Psoas muscle (tissue), 8 donors: ENCODE data around the gene DUSP7. TPM values are rescaled to one million over a fixed set of nuclear protein-coding genes. Genes with fewer than 3 reads are reported as not detected.

Source experiments
- ATAC-seq, 4 donors: fragments of 200-7000 bp; cut with Tn5 transposase; one replicate each; pipeline ENCODE4 v1.9.1; 2020; ENCODE audit warnings: moderate library complexity in 3 of 4, mild to moderate bottlenecking in 2 of 4
- DNase-seq, 2 donors: peaks; one replicate each; pipeline ENCODE4 v3.0.0-alpha.2; 2020
- H3K27ac ChIP-seq: fragments of 200-600 bp; one replicate; pipeline ENCODE4 v1.8.0; 2022
- H3K27me3 ChIP-seq, 3 donors: fragments of 200-600 bp in 1 of 3; one replicate each; pipeline versions ENCODE4 v1.6.1 to v1.8.0; 2013 to 2022; ENCODE audit warnings: low read length in 2 of 3, mild to moderate bottlenecking in 2 of 3, moderate library complexity in 1 of 3; ENCODE audit not compliant: insufficient read depth in 3 of 3
- H3K36me3 ChIP-seq, 2 donors: fragments of 200-600 bp in 1 of 2; one replicate each; pipeline versions ENCODE4 v1.6.1 to v1.8.0; 2013 to 2022; ENCODE audit warnings: low read depth in 1 of 2, mild to moderate bottlenecking in 1 of 2, moderate library complexity in 1 of 2; ENCODE audit not compliant: insufficient read depth in 1 of 2
- H3K4me1 ChIP-seq: fragments of 200-600 bp; one replicate; pipeline ENCODE4 v1.8.0; 2022
- H3K4me3 ChIP-seq: fragments of 200-600 bp; one replicate; pipeline ENCODE4 v1.8.0; 2022; ENCODE audit warnings: mild to moderate bottlenecking
- H3K9me3 ChIP-seq: fragments of 200-600 bp; one replicate; pipeline ENCODE4 v1.8.0; 2022
- CTCF ChIP-seq: fragments of 200-600 bp; IDR thresholded peaks from one replicate; pipeline ENCODE4 v1.8.0; 2022; ENCODE audit warnings: antibody characterized with exemption
- WGBS, 3 donors: extraction: QIAGEN DNeasy Blood & Tissue Kit; methylation state at CpG; one replicate each; pipeline versions ENCODE4 v1.1.6 to v1.1.7; 2013; 5-methylcytosine and 5-hydroxymethylcytosine counted together
- intact Hi-C, 2 donors: fragments of 100-400 bp; cut with DNase I; formaldehyde crosslinking; loops; one replicate each; pipeline versions ENCODE4 v1.11.0 to v1.14.2; 2022
- polyA plus RNA-seq, 3 donors: library from polyadenylated mRNA; stranded (reverse); fragments of 200-250 nt; gene quantifications; one replicate each; pipeline ENCODE4 v1.2.3, GENCODE V29; 2013
- total RNA-seq, 4 donors: library from RNA; stranded (reverse); fragmentation: NEBNext Ultra II Directional in 2 of 4; extraction: Animal tissue kit (Norgen Biotek cat#: 25700) in 2 of 4; gene quantifications; one replicate each; pipeline versions ENCODE4 v1.2.1 to v1.2.4, GENCODE V29; 2021 to 2023
- donor health status: healthy with polysubstance abuse.
- donor health status: DM: no; HTN: no; CAD: no; lungs with moderate emphysema.
- donor health status: Bipolar disorder and iron deficiency.
- donor health status: healthy.
- donor health status: DM: yes; HTN: yes; CAD: no.
- donor health status: DM: no; HTN: no; CAD: no.
- donor health status: DM: no; HTN: no; CAD: no.
- donor health status: DM: yes; HTN: yes; CAD: no.

Gene DUSP7
- total and polyA plus RNA-seq, 7 donors = 7.4 to 31.9 (median 15.7) TPM

DNA sequence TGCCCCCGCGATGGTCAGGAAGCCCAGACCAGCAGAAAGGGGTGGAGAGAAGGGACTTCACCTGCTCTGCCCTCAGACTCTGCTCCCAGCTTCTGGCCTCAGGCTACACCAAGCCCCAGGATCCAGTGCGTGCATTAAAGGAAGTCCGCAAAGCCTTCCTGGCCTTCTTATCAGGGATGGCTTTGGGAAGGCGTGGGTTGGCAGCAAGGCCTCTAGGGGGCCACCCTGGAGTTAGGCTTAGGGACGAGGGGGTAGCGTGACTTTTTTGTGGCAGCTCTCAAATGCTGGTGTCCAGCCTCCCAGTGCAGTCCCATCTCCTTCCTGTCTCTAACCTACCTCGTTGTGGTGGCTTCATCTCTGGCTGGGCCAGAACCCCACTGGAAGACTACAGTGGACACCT, 41.8 kb downstream of the DUSP7 start:
- ATAC-seq = no peak
- intact Hi-C loops = loop anchor here in 1 of 2 donors (5.0 kb wide), 1 partner anchor 38 kb away; no protein-coding TSS in a partner anchor
- no peak for TF ChIP-seq CTCF
- Histone ChIP-seq H3K4me1 (peaks cover 53% of the 10 kb centered on the region), H3K9me3 (no peaks in the 10 kb centered on the region), H3K4me3 (no peak overlapping the region), H3K27ac (peak overlapping the region; percentile 36), H3K27me3 (no peaks in the 10 kb centered on the region), H3K36me3 (no peaks in the 10 kb centered on the region)
- 80 to 86% (median 81%) methylated on average over 8 of the region's 8 CpGs for WGBS, 3 donors
- peak in 1 of 2 donors; percentile 16 for DNase-seq

GRCh38 chr3:52013802-52014598, 42.4 kb downstream of the DUSP7 start:
- DNase-seq (no peak), ATAC-seq (no peak)
- Histone ChIP-seq H3K27ac (no peak overlapping the region), H3K36me3 (no peaks in the 10 kb centered on the region), H3K9me3 (no peaks in the 10 kb centered on the region), H3K27me3 (no peaks in the 10 kb centered on the region), H3K4me1 (peaks cover 47% of the 10 kb centered on the region), H3K4me3 (no peak overlapping the region)
- intact Hi-C loops = loop anchor here in 1 of 2 donors (5.0 kb wide), 1 partner anchor 38 kb away; no protein-coding TSS in a partner anchor
- no peak for TF ChIP-seq CTCF
- WGBS, 3 donors = 89 to 97% (median 89%) methylated on average over 6 of the region's 6 CpGs

GRCh38 chr3:52012699-52013098, 43.7 kb downstream of the DUSP7 start:
- intact Hi-C loops = loop anchor here in 1 of 2 donors (5.0 kb wide), 1 partner anchor 40 kb away; no protein-coding TSS in a partner anchor
- H3K4me1 ChIP-seq = peaks cover 38% of the 10 kb centered on the region
- peak; percentile 22 to 86 for DNase-seq
- H3K4me3 ChIP-seq = no peak overlapping the region
- no peak for TF ChIP-seq CTCF
- H3K27me3 ChIP-seq = no peaks in the 10 kb centered on the region
- H3K27ac ChIP-seq = peak overlapping the region; percentile 75
- peak; percentile 65 to 90 (median 86) for ATAC-seq
- no peaks in the 10 kb centered on the region for H3K36me3 ChIP-seq
- H3K9me3 ChIP-seq = no peaks in the 10 kb centered on the region
- WGBS, 3 donors = 15 to 41% (median 20%) methylated on average over 7 of the region's 7 CpGs

DNA sequence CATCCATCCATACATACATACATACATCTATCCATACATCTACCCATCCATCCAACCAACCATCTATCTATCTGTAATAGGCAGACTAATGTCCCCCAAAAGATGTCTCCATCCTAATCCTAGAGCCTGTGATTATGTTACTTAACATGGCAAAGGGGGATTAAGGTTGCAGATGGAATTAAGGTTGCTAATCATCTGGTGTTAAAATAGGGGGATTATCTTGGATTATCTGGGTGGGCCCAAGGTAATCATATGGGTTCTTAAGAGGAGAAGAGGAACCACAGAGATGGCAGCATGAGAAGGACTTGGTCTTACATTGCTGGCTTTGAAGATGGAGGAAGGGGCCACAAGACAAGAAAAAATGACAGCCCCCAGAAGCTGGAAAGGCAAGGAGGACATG, 45.9 kb downstream of the DUSP7 start:
- no peaks in the 10 kb centered on the region for H3K27me3 ChIP-seq
- H3K9me3 ChIP-seq = no peaks in the 10 kb centered on the region
- H3K27ac ChIP-seq = no peak overlapping the region
- intact Hi-C loops = loop anchor here in 1 of 2 donors (5.0 kb wide), 1 partner anchor 42 kb away; no protein-coding TSS in a partner anchor
- H3K36me3 ChIP-seq = no peaks in the 10 kb centered on the region
- ATAC-seq = no peak
- TF ChIP-seq CTCF = no peak
- no peak overlapping the region for H3K4me3 ChIP-seq
- no peak for DNase-seq
- peaks cover 50% of the 10 kb centered on the region for H3K4me1 ChIP-seq
